HEK293T (cell line): ENCODE measurements around the gene MRPL14.

Experiments used
- CTCF ChIA-PET: fragments of 350-600 bp; formaldehyde crosslinking; extraction: SDS; loops from one replicate; lab custom pipeline; 2021; ENCODE audit warnings: antibody characterized with exemption, inconsistent platforms; lab: Yijun Ruan, JAX
- POLR2A ChIA-PET: fragments of 350-600 bp; formaldehyde crosslinking; extraction: SDS; loops from one replicate; lab custom pipeline; 2020; ENCODE audit warnings: antibody characterized with exemption, inconsistent platforms; lab: Yijun Ruan, JAX
- DNase-seq: peaks from one replicate; pipeline ENCODE4 v3.0.0; 2012; ENCODE audit warnings: mixed read lengths; ENCODE audit errors: extremely low spot score
- ARNT ChIP-seq: fragments of 450-650 bp; IDR thresholded peaks from 2 replicates; pipeline ENCODE4 v1.6.1; 2017; ENCODE audit warnings: mild to moderate bottlenecking
- BHLHE40 ChIP-seq: fragments of 450-650 bp; IDR thresholded peaks from 2 replicates; pipeline ENCODE4 v1.6.1; 2016; ENCODE audit warnings: mild to moderate bottlenecking, moderate library complexity, borderline replicate concordance
- CTBP1 ChIP-seq: fragments of 450-650 bp; IDR thresholded peaks from 2 replicates; pipeline ENCODE4 v1.6.1; 2016; ENCODE audit warnings: borderline replicate concordance
- ELF4 ChIP-seq: fragments of 450-650 bp; IDR thresholded peaks from 2 replicates; pipeline ENCODE4 v1.6.1; 2017; ENCODE audit warnings: antibody characterized with exemption
- FOXA1 ChIP-seq: fragments of 450-650 bp; IDR thresholded peaks from 2 replicates; pipeline ENCODE4 v1.6.1; 2016; ENCODE audit warnings: mild to moderate bottlenecking
- FOXK2 ChIP-seq: fragments of 450-650 bp; IDR thresholded peaks from 2 replicates; pipeline ENCODE4 v1.6.1; 2016; ENCODE audit warnings: mild to moderate bottlenecking
- FOXM1 ChIP-seq: fragments of 450-650 bp; IDR thresholded peaks from 2 replicates; pipeline ENCODE4 v1.6.1; 2017; ENCODE audit warnings: mild to moderate bottlenecking, borderline replicate concordance
- HDGF ChIP-seq: fragments of 450-650 bp; IDR thresholded peaks from 2 replicates; pipeline ENCODE4 v1.6.1; 2017; ENCODE audit warnings: antibody characterized with exemption, borderline replicate concordance
- L3MBTL2 ChIP-seq: fragments of 450-650 bp; conservative IDR thresholded peaks from 2 replicates; pipeline ENCODE4 v1.6.1; 2016; ENCODE audit warnings: mild to moderate bottlenecking
- LEF1 ChIP-seq: fragments of 450-650 bp; IDR thresholded peaks from 2 replicates; pipeline ENCODE4 v1.6.1; 2017; ENCODE audit warnings: mild to moderate bottlenecking, borderline replicate concordance
- NFRKB ChIP-seq: fragments of 450-650 bp; IDR thresholded peaks from 2 replicates; pipeline ENCODE4 v1.6.1; 2016; ENCODE audit warnings: mild to moderate bottlenecking, moderate library complexity
- SP1 ChIP-seq: fragments of 450-650 bp; IDR thresholded peaks from 2 replicates; pipeline ENCODE4 v1.6.1; 2017
- SUZ12 ChIP-seq: fragments of 450-650 bp; IDR thresholded peaks from 2 replicates; pipeline ENCODE4 v1.6.1; 2016; ENCODE audit warnings: mild to moderate bottlenecking
- TARDBP ChIP-seq: fragments of 450-650 bp; IDR thresholded peaks from 2 replicates; pipeline ENCODE4 v1.6.1; 2016
- ZNF384 ChIP-seq: fragments of 450-650 bp; IDR thresholded peaks from 2 replicates; pipeline ENCODE4 v1.6.1; 2016
- TF ChIP-seq, protein P1 (sequence below): fragments of 450-650 bp; IDR thresholded peaks from 2 replicates; pipeline ENCODE4 v1.6.1; 2016

MRPL14 gene

DNA sequence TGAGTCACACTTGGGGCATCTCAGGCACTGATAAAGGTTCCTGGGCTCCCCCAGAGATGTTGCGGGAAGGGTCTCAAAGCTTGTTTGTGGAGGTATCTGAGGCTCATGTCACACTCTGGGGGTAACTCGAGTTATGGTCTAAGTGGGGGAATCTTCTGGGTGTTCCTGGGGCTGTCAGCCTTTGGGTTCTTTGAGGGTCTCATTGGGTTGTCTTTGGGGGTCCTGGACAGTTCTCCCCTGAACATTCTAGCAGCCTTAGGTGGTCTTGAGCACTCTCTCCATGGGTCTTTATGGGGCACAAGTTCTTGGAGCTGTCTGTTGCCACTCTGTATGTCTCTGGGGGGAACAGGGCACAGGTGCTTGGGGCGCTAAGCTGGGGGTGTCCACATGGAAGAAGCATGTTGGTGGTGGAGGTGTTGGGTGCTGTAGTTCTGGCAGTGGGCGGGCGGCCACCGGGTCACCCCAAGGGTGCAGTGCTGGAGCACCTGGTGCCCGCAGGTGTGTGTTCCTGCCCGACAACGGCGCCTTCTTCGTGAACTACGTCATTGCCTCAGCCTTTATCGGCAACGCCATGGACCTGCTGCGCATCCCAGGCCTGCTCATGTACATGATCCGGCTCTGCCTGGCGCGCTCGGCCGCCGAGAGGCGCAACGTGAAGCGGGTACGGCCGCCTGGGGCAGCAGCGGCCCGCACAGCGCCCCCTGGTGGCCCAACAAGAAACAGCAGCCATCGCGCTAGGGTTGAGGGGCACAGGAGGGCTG, 24.3 kb upstream of the MRPL14 start:
- DNase-seq = peak; percentile 92
- ChIA-PET CTCF (interaction anchor here (0.6 to 1.3 kb wide), 5 partner anchors 10 to 57 kb away, joined by 3 to 4 read pairs (median 3); no protein-coding TSS in a partner anchor), POLR2A (no interaction called here)

DNA sequence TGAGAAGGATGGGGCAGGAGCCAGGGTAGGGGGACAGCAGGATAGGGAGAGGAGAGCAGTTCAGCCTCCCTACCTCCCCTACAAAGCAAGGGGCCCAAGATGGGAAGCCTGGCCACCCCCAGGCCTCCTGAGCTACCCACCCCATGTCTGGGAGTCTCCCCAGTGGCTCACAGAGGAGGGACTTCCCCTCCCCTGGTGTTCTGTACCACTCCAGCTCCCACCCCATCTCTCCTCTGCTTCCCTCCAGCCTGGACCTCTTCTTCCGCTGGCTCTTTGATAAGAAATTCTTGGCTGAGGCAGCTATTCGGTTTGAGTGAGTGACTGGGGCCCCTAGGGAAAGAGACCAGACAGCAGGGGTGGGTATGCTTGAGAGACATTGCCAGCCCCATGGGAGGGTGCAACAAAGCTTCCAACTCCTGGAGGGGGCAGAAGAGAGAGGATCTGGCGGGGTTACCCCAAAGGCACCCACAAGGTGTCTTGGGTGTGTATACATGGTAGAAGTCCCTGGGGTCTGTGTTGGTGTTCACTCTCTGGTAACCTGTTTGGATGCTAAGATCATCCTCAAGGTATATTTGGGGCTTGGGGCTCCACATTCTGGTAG, 23.2 kb upstream of the MRPL14 start:
- DNase-seq = no peak
- POLR2A ChIA-PET = no interaction called here
- CTCF ChIA-PET = no interaction called here
- TF ChIP-seq ZNF384 (no peak), FOXM1 (no peak), BHLHE40 (no peak), HDGF (no peak), ARNT (no peak), SP1 (no peak), L3MBTL2 (no peak)
- TF ChIP-seq, protein P1, sequence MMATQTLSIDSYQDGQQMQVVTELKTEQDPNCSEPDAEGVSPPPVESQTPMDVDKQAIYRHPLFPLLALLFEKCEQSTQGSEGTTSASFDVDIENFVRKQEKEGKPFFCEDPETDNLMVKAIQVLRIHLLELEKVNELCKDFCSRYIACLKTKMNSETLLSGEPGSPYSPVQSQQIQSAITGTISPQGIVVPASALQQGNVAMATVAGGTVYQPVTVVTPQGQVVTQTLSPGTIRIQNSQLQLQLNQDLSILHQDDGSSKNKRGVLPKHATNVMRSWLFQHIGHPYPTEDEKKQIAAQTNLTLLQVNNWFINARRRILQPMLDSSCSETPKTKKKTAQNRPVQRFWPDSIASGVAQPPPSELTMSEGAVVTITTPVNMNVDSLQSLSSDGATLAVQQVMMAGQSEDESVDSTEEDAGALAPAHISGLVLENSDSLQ = no peak

More for the DNA sequence above, 24.3 kb upstream of the MRPL14 start:
- TF ChIP-seq BHLHE40 (no peak), CTBP1 (no peak), FOXA1 (no peak), ZNF384 (no peak), FOXK2 (no peak), SUZ12 (no peak), L3MBTL2 (no peak), ARNT (no peak), NFRKB (no peak), ELF4 (no peak), HDGF (no peak), LEF1 (no peak), FOXM1 (no peak), SP1 (no peak), TARDBP (no peak)
- TF ChIP-seq, protein P1 = no peak

DNA sequence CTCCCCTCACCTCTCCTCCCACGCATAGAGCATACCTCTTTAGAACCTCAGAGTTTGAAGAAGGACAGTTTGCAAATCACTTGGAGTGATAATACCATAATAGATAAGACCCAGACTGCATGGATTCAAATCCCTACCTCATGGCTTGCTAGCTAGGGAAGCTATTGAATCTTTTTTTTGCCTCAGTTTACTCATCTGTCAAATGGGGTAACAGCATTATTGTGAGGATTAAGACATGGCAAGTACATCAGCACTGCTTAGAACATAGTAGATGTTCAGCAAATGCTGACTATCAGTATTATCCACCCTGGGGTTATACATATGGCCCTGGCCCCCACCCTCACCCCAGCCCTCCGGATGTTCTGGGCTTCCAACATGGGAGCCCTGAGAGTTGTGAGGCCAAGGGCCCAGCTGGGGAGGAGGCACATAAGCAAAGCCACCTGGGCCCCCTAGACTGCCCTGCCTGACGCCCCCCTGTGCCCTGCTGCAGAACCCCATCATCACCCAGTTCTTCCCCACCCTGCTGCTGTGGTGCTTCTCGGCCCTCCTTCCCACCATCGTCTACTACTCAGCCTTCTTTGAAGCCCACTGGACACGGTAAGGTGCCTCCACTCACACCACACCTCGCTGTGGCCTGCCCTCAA, 22.2 kb upstream of the MRPL14 start:
- CTCF ChIA-PET = no interaction called here
- POLR2A ChIA-PET = no interaction called here
- no peak for DNase-seq
- TF ChIP-seq FOXK2 (no peak), ELF4 (no peak), L3MBTL2 (no peak), ZNF384 (no peak), SUZ12 (no peak), FOXM1 (no peak), HDGF (no peak), TARDBP (no peak), BHLHE40 (no peak), ARNT (no peak), FOXA1 (no peak), CTBP1 (no peak), NFRKB (no peak), SP1 (no peak)
- TF ChIP-seq, protein P1 = no peak

DNA sequence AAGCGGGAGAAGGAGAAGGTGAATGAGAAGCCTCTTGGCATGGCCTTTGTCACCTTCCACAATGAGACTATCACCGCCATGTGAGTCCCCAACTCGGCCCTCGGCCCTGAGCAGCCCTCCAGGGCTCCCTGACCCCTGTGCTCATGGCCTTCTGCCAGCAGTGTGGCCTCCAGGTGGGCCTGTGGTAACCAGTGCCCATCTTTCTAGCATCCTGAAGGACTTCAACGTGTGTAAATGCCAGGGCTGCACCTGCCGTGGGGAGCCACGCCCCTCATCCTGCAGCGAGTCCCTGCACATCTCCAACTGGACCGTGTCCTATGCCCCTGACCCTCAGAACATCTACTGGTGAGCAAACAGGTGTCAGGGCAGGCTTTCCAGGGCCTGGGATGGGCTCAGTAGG, 21.1 kb upstream of the MRPL14 start:
- POLR2A ChIA-PET = interaction anchor here (1.4 kb wide), 1 partner anchor 15 kb away, joined by 4 read pairs; no protein-coding TSS in a partner anchor
- TF ChIP-seq FOXM1 (no peak), HDGF (no peak), FOXK2 (no peak), ARNT (no peak), SP1 (no peak)
- no peak for DNase-seq
- CTCF ChIA-PET = interaction anchor here (0.6 kb wide), 1 partner anchor 195 kb away, joined by 3 read pairs; no protein-coding TSS in a partner anchor

DNA sequence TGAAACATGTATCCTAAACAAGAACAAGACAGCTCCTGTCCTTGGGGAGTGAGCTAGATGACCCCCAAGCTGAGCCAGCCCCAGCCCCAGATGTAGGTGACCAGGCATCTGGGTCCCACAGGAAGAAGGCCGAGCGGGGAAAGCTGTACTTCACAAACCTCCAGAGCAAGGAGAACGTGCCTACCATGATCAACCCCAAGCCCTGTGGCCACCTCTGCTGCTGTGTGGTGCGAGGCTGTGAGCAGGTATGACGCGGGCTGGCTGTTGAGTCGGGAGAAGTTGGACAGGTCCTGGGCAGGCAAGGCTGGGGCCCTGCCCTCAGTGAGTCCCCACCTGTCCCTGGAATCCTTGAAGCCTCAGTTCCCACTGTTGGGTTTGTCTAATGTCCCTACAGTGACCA, 20.0 kb upstream of the MRPL14 start:
- no peak for DNase-seq
- no peak for TF ChIP-seq L3MBTL2
- no peak for TF ChIP-seq LEF1
- TF ChIP-seq NFRKB = no peak
- TF ChIP-seq, protein P1 = no peak
- no peak for TF ChIP-seq SUZ12
- TF ChIP-seq BHLHE40 = no peak
- no peak for TF ChIP-seq HDGF
- TF ChIP-seq FOXK2 = no peak
- TF ChIP-seq CTBP1 = no peak
- TF ChIP-seq ARNT = no peak
- no peak for TF ChIP-seq FOXA1
- no peak for TF ChIP-seq TARDBP
- TF ChIP-seq ZNF384 = no peak
- no peak for TF ChIP-seq SP1
- no peak for TF ChIP-seq FOXM1
- TF ChIP-seq ELF4 = no peak
- POLR2A ChIA-PET = interaction anchor here (1.4 kb wide), 1 partner anchor 14 kb away, joined by 4 read pairs; no protein-coding TSS in a partner anchor
- CTCF ChIA-PET = no interaction called here
